H9 (cell line): ENCODE measurements around the gene VGLL3. TPM values are rescaled to one million over a fixed set of nuclear protein-coding genes. Genes with fewer than 3 reads are reported as not detected.

Source experiments
- DNase-seq: peaks from one replicate; pipeline ENCODE4 v3.0.0-alpha.2; 2017
- H2AFZ ChIP-seq: one replicate; pipeline ENCODE4 v1.6.1; 2013; ENCODE audit warnings: mild to moderate bottlenecking, low read length, control low read depth, moderate library complexity
- H2AK5ac ChIP-seq: 2 replicates; pipeline ENCODE4 v1.6.1; 2013; ENCODE audit warnings: low read length, control low read depth, mixed read lengths; ENCODE audit not compliant: insufficient read length
- H2BK120ac ChIP-seq: one replicate; pipeline ENCODE4 v1.6.1; 2013; ENCODE audit warnings: low read depth, mild to moderate bottlenecking, low read length, control low read depth, inconsistent platforms; ENCODE audit not compliant: poor library complexity, severe bottlenecking
- H2BK12ac ChIP-seq: 2 replicates; pipeline ENCODE4 v1.6.1; 2013; ENCODE audit warnings: low read length, control low read depth, mixed read lengths, low read depth; ENCODE audit not compliant: insufficient read length
- H2BK15ac ChIP-seq: 2 replicates; pipeline ENCODE4 v1.6.1; 2013; ENCODE audit warnings: low read depth, low read length, control low read depth
- H2BK20ac ChIP-seq: one replicate; pipeline ENCODE4 v1.6.1; 2013; ENCODE audit warnings: low read depth, mild to moderate bottlenecking, low read length, control low read depth, inconsistent platforms; ENCODE audit not compliant: poor library complexity, severe bottlenecking
- H2BK5ac ChIP-seq: 2 replicates; pipeline ENCODE4 v1.6.1; 2013; ENCODE audit warnings: low read length, control low read depth, mixed read lengths; ENCODE audit not compliant: insufficient read length
- H3K14ac ChIP-seq: 2 replicates; pipeline ENCODE4 v1.6.1; 2013; ENCODE audit warnings: low read length, control low read depth; ENCODE audit not compliant: insufficient read depth
- H3K18ac ChIP-seq: 2 replicates; pipeline ENCODE4 v1.6.1; 2013; ENCODE audit warnings: low read depth, mild to moderate bottlenecking, mixed read lengths, low read length, control low read depth; ENCODE audit not compliant: insufficient read length
- H3K23ac ChIP-seq: 2 replicates; pipeline ENCODE4 v1.6.1; 2013; ENCODE audit warnings: low read length, control low read depth, mixed read lengths, low read depth; ENCODE audit not compliant: insufficient read length
- H3K23me2 ChIP-seq: 2 replicates; pipeline ENCODE4 v1.6.1; 2013; ENCODE audit warnings: low read depth, mild to moderate bottlenecking, mixed read lengths, low read length, control low read depth; ENCODE audit not compliant: insufficient read length, poor library complexity, severe bottlenecking
- H3K27ac ChIP-seq: 2 replicates; pipeline ENCODE4 v1.5.1; 2013; ENCODE audit warnings: low read length, control low read depth, mixed read lengths, low read depth; ENCODE audit not compliant: insufficient read length
- H3K27me3 ChIP-seq: 2 replicates; pipeline ENCODE4 v1.6.1; 2013; ENCODE audit warnings: low read length, control low read depth, inconsistent platforms; ENCODE audit not compliant: insufficient read depth
- H3K4ac ChIP-seq: 2 replicates; pipeline ENCODE4 v1.6.1; 2013; ENCODE audit warnings: low read depth, mild to moderate bottlenecking, control low read depth, inconsistent platforms, low read length, moderate library complexity
- H3K4me1 ChIP-seq: 2 replicates; pipeline ENCODE4 v1.6.1; 2013; ENCODE audit warnings: low read length, control low read depth, inconsistent platforms; ENCODE audit not compliant: insufficient read depth
- H3K4me2 ChIP-seq: 2 replicates; pipeline ENCODE4 v1.6.1; 2013; ENCODE audit warnings: low read length, control low read depth, mixed read lengths; ENCODE audit not compliant: insufficient read length, insufficient read depth
- H3K56ac ChIP-seq: 2 replicates; pipeline ENCODE4 v1.6.1; 2013; ENCODE audit warnings: low read depth, mild to moderate bottlenecking, mixed read lengths, low read length, control low read depth; ENCODE audit not compliant: insufficient read length
- H3K79me1 ChIP-seq: 2 replicates; pipeline ENCODE4 v1.6.1; 2013; ENCODE audit warnings: low read depth, mild to moderate bottlenecking, moderate library complexity, low read length, control low read depth, inconsistent platforms; ENCODE audit not compliant: insufficient read depth, poor library complexity, severe bottlenecking
- H3K79me2 ChIP-seq: 2 replicates; pipeline ENCODE4 v1.6.1; 2013; ENCODE audit warnings: low read length, control low read depth, inconsistent platforms; ENCODE audit not compliant: insufficient read depth
- H3K9ac ChIP-seq: 2 replicates; pipeline ENCODE4 v1.6.1; 2013; ENCODE audit warnings: low read length, control low read depth, mixed read lengths; ENCODE audit not compliant: insufficient read length; ENCODE audit errors: extremely low read depth
- H3K9me3 ChIP-seq: one replicate; pipeline ENCODE4 v1.6.1; 2013; ENCODE audit warnings: low read depth, low read length, inconsistent platforms; ENCODE audit not compliant: control insufficient read depth
- H3T11ph ChIP-seq: one replicate; pipeline ENCODE4 v1.6.1; 2013; ENCODE audit warnings: mild to moderate bottlenecking, low read length, control low read depth, inconsistent platforms
- H4K20me1 ChIP-seq: one replicate; pipeline ENCODE4 v1.6.1; 2013; ENCODE audit not compliant: control insufficient read depth, insufficient read length, insufficient read depth
- H4K5ac ChIP-seq: 2 replicates; pipeline ENCODE4 v1.6.1; 2013; ENCODE audit warnings: low read depth, mild to moderate bottlenecking, mixed read lengths, low read length, control low read depth; ENCODE audit not compliant: insufficient read length
- H4K8ac ChIP-seq: replicated peaks from 2 replicates; pipeline ENCODE4 v1.6.1; 2013; ENCODE audit warnings: low read length, control low read depth, mixed read lengths, low read depth; ENCODE audit not compliant: insufficient read length
- H4K91ac ChIP-seq: 2 replicates; pipeline ENCODE4 v1.6.1; 2013; ENCODE audit warnings: low read depth, mild to moderate bottlenecking, moderate library complexity, mixed read lengths, low read length, control low read depth; ENCODE audit not compliant: insufficient read length
- H3K27ac Mint-ChIP-seq, 3 experiments: 2 replicates in 2 of 3; 3 replicates in 1 of 3; pipeline ENCODE4 v1.8.0; 2020 to 2021; ENCODE audit warnings: mixed read lengths in 3 of 3, mild to moderate bottlenecking in 1 of 3, moderate library complexity in 1 of 3
- H3K27me3 Mint-ChIP-seq: 2 replicates; pipeline ENCODE4 v1.8.0; 2021; ENCODE audit warnings: low read depth, mild to moderate bottlenecking, moderate library complexity, mixed read lengths
- H3K36me3 Mint-ChIP-seq, 3 experiments: 2 replicates in 2 of 3; 3 replicates in 1 of 3; pipeline ENCODE4 v1.8.0; 2020 to 2021; ENCODE audit warnings: low read depth in 3 of 3, mixed read lengths in 3 of 3; ENCODE audit not compliant: insufficient read depth in 1 of 3
- H3K4me1 Mint-ChIP-seq, 2 experiments: 2 replicates each; pipeline ENCODE4 v1.8.0; 2020; ENCODE audit warnings: mixed read lengths in 2 of 2
- H3K4me3 Mint-ChIP-seq, 2 experiments: 2 replicates in 1 of 2; 3 replicates in 1 of 2; pipeline ENCODE4 v1.8.0; 2020 to 2021; ENCODE audit warnings: mild to moderate bottlenecking in 2 of 2, mixed read lengths in 2 of 2, moderate library complexity in 1 of 2
- H3K9me3 Mint-ChIP-seq, 2 experiments: 2 replicates in 1 of 2; 3 replicates in 1 of 2; pipeline ENCODE4 v1.8.0; 2020; ENCODE audit warnings: mild to moderate bottlenecking in 2 of 2, mixed read lengths in 2 of 2, moderate library complexity in 1 of 2
- WGBS: extraction: QIAGEN DNeasy Blood & Tissue Kit; methylation state at CpG from one replicate; pipeline ENCODE4 v1.1.7; 2013; ENCODE audit warnings: missing lambda C conversion rate, low lambda C conversion rate, mixed read lengths; ENCODE audit not compliant: insufficient read length; ENCODE audit errors: extremely low coverage; 5-methylcytosine and 5-hydroxymethylcytosine counted together
- total RNA-seq: library from RNA; stranded (reverse); gene quantifications from 2 replicates; pipeline ENCODE4 v1.2.1, GENCODE V29; 2021
- TF ChIP-seq, protein P1 (sequence below): fragments of 200-600 bp; sonication (generic); conservative IDR thresholded peaks from 3 replicates; pipeline ENCODE4 v1.8.0; 2021; ENCODE audit warnings: antibody characterized with exemption, mild to moderate bottlenecking

VGLL3 gene
- total RNA-seq, 1 experiment from 2014 or later: 19.7 TPM

DNA sequence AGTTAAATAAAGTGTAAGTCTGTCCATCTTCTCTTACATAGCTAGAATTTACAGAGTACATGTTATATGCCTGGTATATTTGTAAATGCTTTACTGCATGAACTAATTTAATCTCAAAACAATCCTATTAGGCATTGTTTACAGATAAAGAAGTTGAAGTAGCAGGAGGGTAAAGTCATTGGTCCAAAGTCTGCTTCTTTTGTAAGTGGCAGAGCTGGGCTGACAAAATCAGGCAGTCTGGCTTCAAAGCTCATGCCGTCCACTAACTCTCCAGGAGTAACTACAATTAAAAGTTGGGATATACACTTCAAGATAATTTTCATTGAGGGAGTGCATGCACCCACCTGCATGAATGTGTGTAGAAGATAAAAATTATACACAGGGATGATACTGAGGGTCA is 27.3 kb downstream of the VGLL3 start:
- no peak overlapping the region for H3K14ac ChIP-seq
- Mint-ChIP-seq H3K27me3 (no peaks in the 10 kb centered on the region), H3K36me3 (peaks cover 7 to 12% (median 11%) of the 10 kb centered on the region in 3 experiments), H3K4me3 (no peak overlapping the region), H3K4me1 (peaks cover 14 to 18% of the 10 kb centered on the region in 2 experiments), H3K9me3 (no peaks in the 10 kb centered on the region), H3K27ac (no peak overlapping the region)
- H4K5ac ChIP-seq: no peak overlapping the region
- H2BK20ac ChIP-seq: no peak overlapping the region
- no peaks in the 10 kb centered on the region for H3K23me2 ChIP-seq
- H3K18ac ChIP-seq: no peak overlapping the region
- no peak overlapping the region for H3K56ac ChIP-seq
- H2AK5ac ChIP-seq: no peak overlapping the region
- no peak overlapping the region for H2BK5ac ChIP-seq
- H2BK120ac ChIP-seq: no peak overlapping the region
- no peak overlapping the region for H2BK15ac ChIP-seq
- no peak overlapping the region for H4K91ac ChIP-seq
- no peak overlapping the region for H3K9ac ChIP-seq
- H3K27ac ChIP-seq: no peak overlapping the region
- no peak overlapping the region for H3K4me2 ChIP-seq
- H3K9me3 ChIP-seq: no peaks in the 10 kb centered on the region
- no peak overlapping the region for H3T11ph ChIP-seq
- no peak overlapping the region for H3K4ac ChIP-seq
- H2BK12ac ChIP-seq: no peak overlapping the region
- H3K27me3 ChIP-seq: no peaks in the 10 kb centered on the region
- H3K4me1 ChIP-seq: peaks cover under 1% of the 10 kb centered on the region; the same call in 1 of the 2 replicates
- no peak overlapping the region for H2AFZ ChIP-seq
- no CpG with 5 or more reads among the region's 1 CpG for WGBS
- H4K20me1 ChIP-seq: no peaks in the 10 kb centered on the region
- no peaks in the 10 kb centered on the region for H3K79me1 ChIP-seq
- DNase-seq: no peak
- no peak overlapping the region for H4K8ac ChIP-seq
- H3K79me2 ChIP-seq: no peaks in the 10 kb centered on the region
- TF ChIP-seq, protein P1, sequence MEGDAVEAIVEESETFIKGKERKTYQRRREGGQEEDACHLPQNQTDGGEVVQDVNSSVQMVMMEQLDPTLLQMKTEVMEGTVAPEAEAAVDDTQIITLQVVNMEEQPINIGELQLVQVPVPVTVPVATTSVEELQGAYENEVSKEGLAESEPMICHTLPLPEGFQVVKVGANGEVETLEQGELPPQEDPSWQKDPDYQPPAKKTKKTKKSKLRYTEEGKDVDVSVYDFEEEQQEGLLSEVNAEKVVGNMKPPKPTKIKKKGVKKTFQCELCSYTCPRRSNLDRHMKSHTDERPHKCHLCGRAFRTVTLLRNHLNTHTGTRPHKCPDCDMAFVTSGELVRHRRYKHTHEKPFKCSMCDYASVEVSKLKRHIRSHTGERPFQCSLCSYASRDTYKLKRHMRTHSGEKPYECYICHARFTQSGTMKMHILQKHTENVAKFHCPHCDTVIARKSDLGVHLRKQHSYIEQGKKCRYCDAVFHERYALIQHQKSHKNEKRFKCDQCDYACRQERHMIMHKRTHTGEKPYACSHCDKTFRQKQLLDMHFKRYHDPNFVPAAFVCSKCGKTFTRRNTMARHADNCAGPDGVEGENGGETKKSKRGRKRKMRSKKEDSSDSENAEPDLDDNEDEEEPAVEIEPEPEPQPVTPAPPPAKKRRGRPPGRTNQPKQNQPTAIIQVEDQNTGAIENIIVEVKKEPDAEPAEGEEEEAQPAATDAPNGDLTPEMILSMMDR: no peak
- no peak overlapping the region for H3K23ac ChIP-seq
